WTC11 (cell line): ENCODE results near the gene NCAPH2.

Source experiments
- AR ChIP-seq: fragments of 250-450 bp; sonication (Bioruptor Pico); IDR thresholded peaks from 2 replicates; pipeline ENCODE4 v1.9.0; 2021; ENCODE audit warnings: mild to moderate bottlenecking
- CTCF ChIP-seq: fragments of 200-600 bp; IDR thresholded peaks from 2 replicates; pipeline ENCODE4 v1.8.0; 2022; ENCODE audit warnings: antibody characterized with exemption
- FOXK1 ChIP-seq: sonication (generic); formaldehyde crosslinking; IDR thresholded peaks from 2 replicates; pipeline ENCODE4 v1.8.0; 2022; ENCODE audit warnings: mild to moderate bottlenecking, moderate library complexity, missing genetic modification reagents
- TF ChIP-seq, protein P1 (sequence below): sonication (generic); formaldehyde crosslinking; IDR thresholded peaks from 2 replicates; pipeline ENCODE4 v1.8.1; 2023; ENCODE audit warnings: mild to moderate bottlenecking, moderate library complexity, missing genetic modification reagents

DNA sequence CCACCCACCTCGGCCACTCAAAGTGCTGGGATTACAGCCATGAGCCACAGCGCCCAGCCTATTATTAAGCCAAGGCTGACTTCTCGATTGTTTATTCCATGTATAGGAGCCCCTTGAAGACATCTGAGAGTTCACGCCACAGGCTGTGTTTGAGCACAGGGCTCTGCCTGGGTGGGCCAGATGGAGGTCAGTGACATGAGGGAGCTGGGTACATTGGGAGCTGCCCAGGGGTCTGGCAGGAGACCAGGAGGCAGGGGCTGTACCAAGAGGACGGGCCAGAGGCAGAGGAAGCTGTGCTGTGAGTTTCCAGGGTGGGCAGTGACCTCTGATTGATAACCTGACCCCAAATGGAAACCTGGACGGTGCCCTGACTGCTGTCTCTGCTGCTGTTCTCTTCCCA, 5.9 kb upstream of the NCAPH2 start:
- TF ChIP-seq CTCF (no peak), AR (CRISPR knock-in tag) (no peak), FOXK1 (CRISPR knock-in tag) (no peak)
- TF ChIP-seq, protein P1, sequence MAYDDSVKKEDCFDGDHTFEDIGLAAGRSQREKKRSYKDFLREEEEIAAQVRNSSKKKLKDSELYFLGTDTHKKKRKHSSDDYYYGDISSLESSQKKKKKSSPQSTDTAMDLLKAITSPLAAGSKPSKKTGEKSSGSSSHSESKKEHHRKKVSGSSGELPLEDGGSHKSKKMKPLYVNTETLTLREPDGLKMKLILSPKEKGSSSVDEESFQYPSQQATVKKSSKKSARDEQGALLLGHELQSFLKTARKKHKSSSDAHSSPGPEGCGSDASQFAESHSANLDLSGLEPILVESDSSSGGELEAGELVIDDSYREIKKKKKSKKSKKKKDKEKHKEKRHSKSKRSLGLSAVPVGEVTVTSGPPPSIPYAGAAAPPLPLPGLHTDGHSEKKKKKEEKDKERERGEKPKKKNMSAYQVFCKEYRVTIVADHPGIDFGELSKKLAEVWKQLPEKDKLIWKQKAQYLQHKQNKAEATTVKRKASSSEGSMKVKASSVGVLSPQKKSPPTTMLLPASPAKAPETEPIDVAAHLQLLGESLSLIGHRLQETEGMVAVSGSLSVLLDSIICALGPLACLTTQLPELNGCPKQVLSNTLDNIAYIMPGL (CRISPR knock-in tag) = no peak
